Astrocyte (in vitro differentiated cells and primary cell): ENCODE data around the gene AIFM2.

ENCODE experiments used
- CTCF ChIP-seq: IDR thresholded peaks from 2 replicates; pipeline ENCODE4 v1.5.1; 2011; ENCODE audit warnings: low read depth, mild to moderate bottlenecking, inconsistent platforms, low read length, moderate library complexity; ENCODE audit not compliant: insufficient read depth
- EZH2 ChIP-seq: IDR thresholded peaks from 2 replicates; pipeline ENCODE4 v1.6.1; 2012; ENCODE audit warnings: mild to moderate bottlenecking, low read length, inconsistent platforms; ENCODE audit not compliant: insufficient read depth

- TF ChIP-seq EZH2 (no peak), CTCF (no peak)
These were observed 63.3 kb downstream of the AIFM2 start for GRCh38 chr10:70069346-70069745.
